Measurements from ENCODE around the gene CAPZA1. TPM values are rescaled to one million over a fixed set of nuclear protein-coding genes. Genes with fewer than 3 reads are reported as not detected.

Gene CAPZA1
- total and polyA plus RNA-seq, 2 of the 8 experiments (the other 6 are each of a cell fraction or from before 2014, with no cell fraction given), result 48.9 to 107 TPM

DNA sequence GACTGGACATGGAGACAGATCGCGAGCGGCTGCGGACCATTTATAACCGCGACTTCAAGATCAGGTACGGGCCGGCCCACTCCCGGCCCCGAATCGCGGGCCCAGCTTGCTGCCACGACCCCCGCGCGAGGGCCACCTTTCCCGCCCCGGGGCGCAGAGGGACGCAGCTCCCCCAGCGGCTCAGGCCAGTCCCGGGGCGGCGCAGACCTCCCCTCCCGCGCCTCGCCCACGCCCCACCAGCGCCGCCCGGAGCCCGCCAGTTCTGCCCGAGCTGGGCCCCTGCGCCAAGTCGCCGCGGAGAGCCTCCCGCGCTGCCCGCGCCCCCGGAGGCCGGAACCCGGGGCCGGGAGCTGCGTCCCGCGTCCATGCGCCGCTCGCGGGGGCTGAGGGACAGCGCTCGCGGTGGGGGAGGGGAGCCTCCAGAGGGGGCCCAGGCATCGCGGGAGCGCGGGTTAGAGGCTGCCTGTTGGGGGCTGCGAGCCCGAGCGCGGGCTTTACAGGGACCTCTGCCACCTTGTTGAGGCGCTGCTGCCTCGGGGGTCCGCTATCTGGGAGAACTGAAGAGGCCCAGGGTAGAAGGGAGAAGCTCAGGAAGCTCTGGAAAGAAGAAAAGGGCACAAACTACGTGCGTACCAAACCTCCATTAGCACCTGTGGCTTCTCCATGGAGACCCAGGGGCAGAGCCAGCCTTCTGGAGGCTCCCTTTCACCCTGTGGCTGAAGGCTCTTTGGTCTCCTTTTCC, 55.5 kb downstream of the CAPZA1 start (continued):
- 0 out of 2 replicates have a peak, but pooled peaks have one; percentile 25 for TF ChIP-seq RBBP5 (IDR thresholded peaks at IDR 0.05; ENCODE audit: borderline replicate concordance, low read depth, low read length)
- no peak for TF ChIP-seq SAP30 (IDR thresholded peaks at IDR 0.05; ENCODE audit: insufficient read depth, insufficient replicate concordance, low read length)
- peak; percentile 55 for TF ChIP-seq TAF1 (IDR thresholded peaks at IDR 0.05; ENCODE audit: low read depth, low read length)
- peak in 1 of 2 experiments; percentile 40; a peak in 1 of 4 replicates for TF ChIP-seq HDAC2 (IDR thresholded peaks at IDR 0.05; ENCODE audit: borderline replicate concordance in 1 of 2, low read depth in 2 of 2, low read length in 2 of 2)
- TF ChIP-seq JUN (IDR thresholded peaks at IDR 0.05; ENCODE audit: low read depth, low read length), result no peak
- peak; percentile 60; the same call in 1 of the 2 replicates for TF ChIP-seq TBP (IDR thresholded peaks at IDR 0.05; ENCODE audit: low read depth, low read length)
- peak in 1 of 2 experiments; percentile 63; a peak in 2 of 3 replicates for TF ChIP-seq POLR2A (IDR thresholded peaks at IDR 0.05; ENCODE audit: control extremely low read depth in 1 of 2, low read depth in 2 of 2, low read length in 2 of 2)
- TF ChIP-seq ASH2L (IDR thresholded peaks at IDR 0.05; ENCODE audit: low read length), result peak; percentile 7
- TF ChIP-seq TCF12 (IDR thresholded peaks at IDR 0.05; ENCODE audit: low read depth, low read length), result 0 out of 2 replicates have a peak, but pooled peaks have one; percentile 39
- 0 out of 2 replicates have a peak, but pooled peaks have one; percentile 43 for TF ChIP-seq GTF2F1 (IDR thresholded peaks at IDR 0.05; ENCODE audit: borderline replicate concordance, low read depth, low read length)
- TF ChIP-seq SIN3A (conservative IDR thresholded peaks at IDR 0.05 in 1 of 2, IDR thresholded peaks at IDR 0.05 in 1 of 2; ENCODE audit: low read depth in 1 of 2, low read length in 2 of 2), result peak; percentile 53 to 61; a peak in 2 of 4 replicates
- TF ChIP-seq EGR1 (IDR thresholded peaks at IDR 0.05; ENCODE audit: borderline replicate concordance, low read depth, low read length), result peak; percentile 30; the same call in 1 of the 2 replicates
- TF ChIP-seq HDAC6 (IDR thresholded peaks at IDR 0.05; ENCODE audit: low read depth, low read length), result no peak
- 0 out of 4 replicates have a peak, but pooled peaks of 1 of the 2 experiments have one; percentile 11 for TF ChIP-seq RAD21 (IDR thresholded peaks at IDR 0.05 in 1 of 2, conservative IDR thresholded peaks at IDR 0.05 in 1 of 2; ENCODE audit: low read depth in 2 of 2, low read length in 2 of 2)
- TF ChIP-seq GABPA (IDR thresholded peaks at IDR 0.05; ENCODE audit: borderline replicate concordance, insufficient read depth, low read length), result 0 out of 2 replicates have a peak, but pooled peaks have one; percentile 39
